Hair follicular keratinocyte (primary cell): ENCODE measurements around the gene RBM12. TPM values are rescaled to one million over a fixed set of nuclear protein-coding genes. Genes with fewer than 3 reads are reported as not detected.

Experiments used
- total RNA-seq: library from RNA; depleted of rRNA; stranded (reverse); fragments of >200 nt; gene quantifications from 2 replicates; pipeline ENCODE4 v1.2.3, GENCODE V29; 2015

RBM12 gene
- 27.3 and 40.5 TPM in 2 replicates for total RNA-seq

GRCh38 chr20:35664466-35665206, at the start of gene RBM12, which contains the start of gene CPNE1:
TSS of gene RBM12 (minus strand) at chr20:35664900. CDS start at chr20:35655322, 9,578 bp downstream.
TSS of gene CPNE1 (minus strand) at chr20:35664900. CDS start at chr20:35632923, 31,977 bp downstream.

GRCh38 chr20:35699127-35699956, 34.6 kb upstream of the RBM12 start, which contains the start of the genes NFS1 and ROMO1:
TSS of gene NFS1 (minus strand) at chr20:35699352. CDS start at chr20:35699288, 64 bp downstream.
TSS of gene ROMO1 (plus strand) at chr20:35699405. CDS start at chr20:35699633, 228 bp downstream.

GRCh38 chr20:35615667-35616464, 48.8 kb downstream of the RBM12 start, which contains the start of gene SPAG4:
TSS of gene SPAG4 (plus strand) at chr20:35615829. CDS start at chr20:35616004, 175 bp downstream.

Other genes with a start within 250 kb of the RBM12 start
- 0.19 and 0.31 TPM in 2 replicates for gene GDF5, start 226.7 kb downstream of the RBM12 start, total RNA-seq
- 21.3 and 31.8 TPM in 2 replicates for gene CEP250, start 209.3 kb downstream of the RBM12 start, total RNA-seq
- not detected in 2 replicates for gene C20orf173, start 135.2 kb downstream of the RBM12 start, total RNA-seq
- gene ERGIC3, start 122.8 kb downstream of the RBM12 start, total RNA-seq, result 165 and 240 TPM in 2 replicates
- 2.1 and 3.5 TPM in 2 replicates for gene SPAG4, start 49.1 kb downstream of the RBM12 start, total RNA-seq
- gene CPNE1, start within 50 bp of the RBM12 start, total RNA-seq, result 131 TPM in 2 replicates
- gene NFS1, start 34.5 kb upstream of the RBM12 start, total RNA-seq, result 36.0 and 37.1 TPM in 2 replicates
- gene ROMO1, start 34.5 kb upstream of the RBM12 start, total RNA-seq, result 602 and 619 TPM in 2 replicates
- 116 and 130 TPM in 2 replicates for gene RBM39, start 77.4 kb upstream of the RBM12 start, total RNA-seq
- 21.2 and 22.8 TPM in 2 replicates for gene PHF20, start 107.1 kb upstream of the RBM12 start, total RNA-seq